ENCODE results near the gene ALG14. TPM values are rescaled to one million over a fixed set of nuclear protein-coding genes. Genes with fewer than 3 reads are reported as not detected.
"Not testable (repeated sequence)": the region's sequence is repeated elsewhere in the genome, so short reads cannot be mapped to it uniquely, and the experiment has no call there.

Gene ALG14
- total RNA-seq, 2 donors from 2014 or later = 1.6 TPM

- no peak for DNase-seq (ENCODE audit: low spot score)
- no peak for TF ChIP-seq CTCF (IDR thresholded peaks at IDR 0.05)
- no peaks in the 10 kb centered on the region for H3K27me3 ChIP-seq (replicated peaks; ENCODE audit: insufficient read depth)
- H3K9me3 ChIP-seq = no peaks in the 10 kb centered on the region
- H3K36me3 ChIP-seq = no peaks in the 10 kb centered on the region
- H3K27ac ChIP-seq = no peak overlapping the region
- no peak for ATAC-seq (ENCODE audit: insufficient number of reproducible peaks, low FRiP score, low read depth)
- H3K4me1 ChIP-seq (ENCODE audit: control insufficient read depth in 1 of 2, low read depth in 2 of 2) = no peaks in the 10 kb centered on the region
- H3K4me3 ChIP-seq = no peak overlapping the region
Measured at GRCh38 chr1:95095833-95096217, 23.1 kb upstream of the ALG14 start.

GRCh38 chr1:95094923-95095322 lies 22.2 kb upstream of the ALG14 start:
- Histone ChIP-seq H3K36me3 (no peaks in the 10 kb centered on the region), H3K4me3 (no peak overlapping the region), H3K27ac (no peak overlapping the region), H3K4me1 (ENCODE audit: control insufficient read depth in 1 of 2, low read depth in 2 of 2) (no peaks in the 10 kb centered on the region), H3K9me3 (no peaks in the 10 kb centered on the region), H3K27me3 (replicated peaks; ENCODE audit: insufficient read depth) (no peaks in the 10 kb centered on the region)
- ATAC-seq (ENCODE audit: insufficient number of reproducible peaks, low FRiP score, low read depth) (no peak), DNase-seq (ENCODE audit: low spot score) (no peak)
- TF ChIP-seq CTCF (IDR thresholded peaks at IDR 0.05) = no peak

GRCh38 chr1:95093296-95093695 lies 20.5 kb upstream of the ALG14 start:
- no peaks in the 10 kb centered on the region for H3K27me3 ChIP-seq (replicated peaks; ENCODE audit: insufficient read depth)
- TF ChIP-seq CTCF (IDR thresholded peaks at IDR 0.05) = no peak
- H3K4me1 ChIP-seq (ENCODE audit: control insufficient read depth in 1 of 2, low read depth in 2 of 2) = peaks cover 0 to 6% of the 10 kb centered on the region in 2 donors
- ATAC-seq (ENCODE audit: insufficient number of reproducible peaks, low FRiP score, low read depth) (no peak), DNase-seq (ENCODE audit: low spot score) (no peak)
- H3K9me3 ChIP-seq = no peaks in the 10 kb centered on the region
- H3K27ac ChIP-seq = no peak overlapping the region
- H3K36me3 ChIP-seq = no peaks in the 10 kb centered on the region
- no peak overlapping the region for H3K4me3 ChIP-seq

GRCh38 chr1:95092891-95093290 lies 20.1 kb upstream of the ALG14 start:
- ATAC-seq (ENCODE audit: insufficient number of reproducible peaks, low FRiP score, low read depth); H3K4me1 ChIP-seq (ENCODE audit: control insufficient read depth in 1 of 2, low read depth in 2 of 2); H3K4me3 ChIP-seq; H3K27me3 ChIP-seq (replicated peaks; ENCODE audit: insufficient read depth); H3K27ac ChIP-seq; DNase-seq (ENCODE audit: low spot score); H3K9me3 ChIP-seq; H3K36me3 ChIP-seq: not testable (repeated sequence)

GRCh38 chr1:95091290-95091689 lies 18.5 kb upstream of the ALG14 start:
- H3K4me3 ChIP-seq; ATAC-seq (ENCODE audit: insufficient number of reproducible peaks, low FRiP score, low read depth); H3K9me3 ChIP-seq; H3K27ac ChIP-seq; H3K36me3 ChIP-seq; DNase-seq (ENCODE audit: low spot score); H3K27me3 ChIP-seq (replicated peaks; ENCODE audit: insufficient read depth): not testable (repeated sequence)
- peaks cover 7 to 21% of the 10 kb centered on the region in 2 donors for H3K4me1 ChIP-seq (ENCODE audit: control insufficient read depth in 1 of 2, low read depth in 2 of 2)

- Histone ChIP-seq H3K36me3 (no peaks in the 10 kb centered on the region), H3K27me3 (replicated peaks; ENCODE audit: insufficient read depth) (no peaks in the 10 kb centered on the region), H3K4me3 (no peak overlapping the region), H3K4me1 (ENCODE audit: control insufficient read depth in 1 of 2, low read depth in 2 of 2) (peaks cover 7 to 21% of the 10 kb centered on the region in 2 donors), H3K9me3 (no peaks in the 10 kb centered on the region), H3K27ac (no peak overlapping the region)
- TF ChIP-seq CTCF (IDR thresholded peaks at IDR 0.05) = no peak
- ATAC-seq (ENCODE audit: insufficient number of reproducible peaks, low FRiP score, low read depth) (no peak), DNase-seq (ENCODE audit: low spot score) (no peak)
Measured at GRCh38 chr1:95089650-95090287, 17.0 kb upstream of the ALG14 start.

Data from thoracic aorta (tissue), 2 donors.